Liver (tissue), 9 donors: Measurements from ENCODE around the gene CALML5. TPM values are rescaled to one million over a fixed set of nuclear protein-coding genes. Genes with fewer than 3 reads are reported as not detected.

Experiments
- DNase-seq: peaks from one replicate; pipeline ENCODE4 v3.0.0-alpha.2; 2017; ENCODE audit warnings: low spot score
- H3K27ac ChIP-seq, 2 donors: one replicate each; pipeline ENCODE4 v1.7.0; 2013; ENCODE audit warnings: inconsistent platforms in 2 of 2, low read length in 2 of 2, control low read depth in 1 of 2, low read depth in 1 of 2, mild to moderate bottlenecking in 1 of 2
- H3K27me3 ChIP-seq, 4 donors: one replicate each; pipeline versions ENCODE4 v1.6.1 to v1.7.0; 2013; ENCODE audit warnings: low read length in 3 of 4, inconsistent platforms in 1 of 4, mild to moderate bottlenecking in 1 of 4, moderate library complexity in 1 of 4; ENCODE audit not compliant: control insufficient read depth in 4 of 4, insufficient read depth in 4 of 4
- H3K36me3 ChIP-seq, 4 donors: one replicate each; pipeline versions ENCODE4 v1.6.1 to v1.7.0; 2013; ENCODE audit warnings: low read length in 3 of 4, mild to moderate bottlenecking in 3 of 4, low read depth in 1 of 4, moderate library complexity in 1 of 4; ENCODE audit not compliant: control insufficient read depth in 4 of 4, insufficient read depth in 3 of 4
- H3K4me1 ChIP-seq, 4 donors: one replicate each; pipeline versions ENCODE4 v1.6.1 to v1.7.0; 2013; ENCODE audit warnings: low read length in 3 of 4, mild to moderate bottlenecking in 3 of 4, moderate library complexity in 1 of 4; ENCODE audit not compliant: control insufficient read depth in 4 of 4, insufficient read depth in 4 of 4
- H3K4me3 ChIP-seq, 3 donors: one replicate each; pipeline versions ENCODE4 v1.6.1 to v1.7.0; 2013; ENCODE audit warnings: low read length in 3 of 3, control low read depth in 1 of 3, low read depth in 1 of 3, mild to moderate bottlenecking in 1 of 3
- H3K9ac ChIP-seq, 2 donors: one replicate each; pipeline ENCODE4 v1.7.0; 2013; ENCODE audit warnings: low read length in 2 of 2, mild to moderate bottlenecking in 2 of 2, moderate library complexity in 2 of 2, control low read depth in 1 of 2, low read depth in 1 of 2
- H3K9me3 ChIP-seq, 4 donors: one replicate each; pipeline versions ENCODE4 v1.6.1 to v1.7.0; 2013; ENCODE audit warnings: low read length in 3 of 4; ENCODE audit not compliant: control insufficient read depth in 4 of 4
- ATF3 ChIP-seq: IDR thresholded peaks from 2 replicates; pipeline ENCODE4 v1.6.1; 2016; ENCODE audit warnings: antibody characterized with exemption
- CTCF ChIP-seq: fragments of 150-350 bp; IDR thresholded peaks from 2 replicates; pipeline ENCODE4 v1.5.1; 2017; ENCODE audit warnings: improper control_type of control experiment, low read depth, low read length; ENCODE audit not compliant: missing input control
- EGR1 ChIP-seq, 2 donors: IDR thresholded peaks; 2 replicates each; pipeline ENCODE4 v1.6.1; 2016 to 2018; ENCODE audit warnings: antibody characterized with exemption in 2 of 2, low read depth in 2 of 2
- FOXA1 ChIP-seq: IDR thresholded peaks from 2 replicates; pipeline ENCODE4 v1.6.1; 2016; ENCODE audit warnings: antibody characterized with exemption
- FOXA2 ChIP-seq: IDR thresholded peaks from 2 replicates; pipeline ENCODE4 v1.6.1; 2016; ENCODE audit warnings: antibody characterized with exemption
- GABPA ChIP-seq, 2 donors: IDR thresholded peaks in 1 of 2; conservative IDR thresholded peaks in 1 of 2; 2 replicates each; pipeline ENCODE4 v1.6.1; 2016; ENCODE audit warnings: antibody characterized with exemption in 2 of 2, mild to moderate bottlenecking in 1 of 2, moderate library complexity in 1 of 2
- HNF4A ChIP-seq, 2 donors: conservative IDR thresholded peaks; 2 replicates each; pipeline ENCODE4 v1.6.1; 2016; ENCODE audit warnings: antibody characterized with exemption in 2 of 2, mild to moderate bottlenecking in 2 of 2
- JUND ChIP-seq, 2 donors: IDR thresholded peaks; 2 replicates each; pipeline ENCODE4 v1.6.1; 2016; ENCODE audit warnings: antibody characterized with exemption in 2 of 2
- MAX ChIP-seq: IDR thresholded peaks from 2 replicates; pipeline ENCODE4 v1.6.1; 2016; ENCODE audit warnings: antibody characterized with exemption
- NR2F2 ChIP-seq: IDR thresholded peaks from 2 replicates; pipeline ENCODE4 v1.6.1; 2016; ENCODE audit warnings: antibody characterized with exemption
- RAD21 ChIP-seq, 2 donors: IDR thresholded peaks; 2 replicates each; pipeline ENCODE4 v1.6.1; 2016; ENCODE audit warnings: antibody characterized with exemption in 2 of 2, mild to moderate bottlenecking in 2 of 2
- SP1 ChIP-seq: IDR thresholded peaks from 2 replicates; pipeline ENCODE4 v1.6.1; 2018; ENCODE audit warnings: antibody characterized with exemption, mild to moderate bottlenecking
- TAF1 ChIP-seq: conservative IDR thresholded peaks from 2 replicates; pipeline ENCODE4 v1.6.1; 2016; ENCODE audit warnings: antibody characterized with exemption, mild to moderate bottlenecking
- YY1 ChIP-seq: IDR thresholded peaks from 2 replicates; pipeline ENCODE4 v1.6.1; 2016; ENCODE audit warnings: antibody characterized with exemption, mild to moderate bottlenecking
- ZBTB33 ChIP-seq: IDR thresholded peaks from 2 replicates; pipeline ENCODE4 v1.6.1; 2016; ENCODE audit warnings: antibody characterized with exemption
- WGBS: extraction: QIAGEN DNeasy Blood & Tissue Kit; methylation state at CpG from one replicate; pipeline ENCODE4 v1.1.7; 2013; 5-methylcytosine and 5-hydroxymethylcytosine counted together
- polyA plus RNA-seq, 2 donors: library from polyadenylated mRNA; stranded (reverse) in 1 of 2; unstranded in 1 of 2; fragments of 200-250 nt in 1 of 2; fragments of >200 nt in 1 of 2; fragmentation: Nextera tagmentation in 1 of 2; extraction: Ambion mirVana in 1 of 2; gene quantifications; one replicate each; pipeline versions ENCODE4 v1.2.1 to v1.2.3, GENCODE V29; 2013 to 2015
- total RNA-seq, 2 donors: library from RNA; depleted of rRNA; stranded (reverse); fragments of >200 nt; gene quantifications; one replicate each; pipeline ENCODE4 v1.2.3, GENCODE V29; 2014
- donor health status: healthy.
- donor health status: healthy.
- donor health status: healthy.
- donor health status: healthy.
- donor health status: healthy.

The CALML5 gene
- total and polyA plus RNA-seq, 4 donors, result not detected

- TF ChIP-seq ZBTB33, result no peak
- TF ChIP-seq JUND (IDR thresholded peaks at IDR 0.05), result no peak
- TF ChIP-seq MAX, result no peak
- no peak for TF ChIP-seq SP1
- TF ChIP-seq ATF3, result no peak
- no peak for TF ChIP-seq FOXA1
These were observed 12.0 kb upstream of the CALML5 start (continued) for GRCh38 chr10:5511231-5511884.

- no peak for DNase-seq
- H3K9ac ChIP-seq, result no peak overlapping the region
These were observed 11.1 kb upstream of the CALML5 start for GRCh38 chr10:5510281-5511072.

GRCh38 chr10:5509691-5510090 lies 10.3 kb upstream of the CALML5 start:
- Histone ChIP-seq H3K27ac (no peak overlapping the region), H3K36me3 (no peaks in the 10 kb centered on the region), H3K9ac (no peak overlapping the region), H3K4me3 (no peak overlapping the region), H3K9me3 (no peaks in the 10 kb centered on the region), H3K4me1 (no peaks in the 10 kb centered on the region), H3K27me3 (no peaks in the 10 kb centered on the region)
- 95% methylated on average over 11 of the region's 11 CpGs for WGBS
- no peak for DNase-seq
- TF ChIP-seq HNF4A (conservative IDR thresholded peaks at IDR 0.05) (no peak), SP1 (no peak), ZBTB33 (no peak), GABPA (IDR thresholded peaks at IDR 0.05 in 1 of 2, conservative IDR thresholded peaks at IDR 0.05 in 1 of 2) (no peak), ATF3 (no peak), FOXA1 (no peak), TAF1 (no peak), FOXA2 (no peak), YY1 (no peak), NR2F2 (no peak), EGR1 (IDR thresholded peaks at IDR 0.05; ENCODE audit: low read depth in 2 of 2) (no peak)

More at GRCh38 chr10:5510281-5511072, 11.1 kb upstream of the CALML5 start:
- H3K27me3 ChIP-seq, result no peaks in the 10 kb centered on the region
- H3K9me3 ChIP-seq, result no peaks in the 10 kb centered on the region
- no peaks in the 10 kb centered on the region for H3K36me3 ChIP-seq
- no peak overlapping the region for H3K27ac ChIP-seq
- TF ChIP-seq SP1, result no peak
- no peak for TF ChIP-seq CTCF
- no peak for TF ChIP-seq RAD21 (IDR thresholded peaks at IDR 0.05)
- no peak for TF ChIP-seq NR2F2
- WGBS, result 93% methylated on average over 16 of the region's 16 CpGs
- H3K4me1 ChIP-seq, result no peaks in the 10 kb centered on the region
- no peak overlapping the region for H3K4me3 ChIP-seq
